Testis (tissue), 2 donors: ENCODE measurements around the gene GRIK2.

Experiments used
- CTCF ChIP-seq, 3 experiments: fragments of 450-650 bp in 2 of 3; fragments of 200-600 bp in 1 of 3; sonication (generic) in 1 of 3; IDR thresholded peaks; one replicate each; pipeline ENCODE4 v1.5.1; 2016 to 2019; ENCODE audit warnings: antibody characterized with exemption in 3 of 3, mild to moderate bottlenecking in 2 of 3, moderate library complexity in 1 of 3
- POLR2A ChIP-seq: fragments of 450-650 bp; IDR thresholded peaks from one replicate; pipeline ENCODE4 v1.6.1; 2017; ENCODE audit warnings: antibody characterized with exemption, mild to moderate bottlenecking, moderate library complexity

GRCh38 chr6:101454106-101454676, 60.7 kb downstream of the GRIK2 start:
- TF ChIP-seq CTCF (IDR thresholded peaks at IDR 0.05) (no peak), POLR2A (no peak)
